Stimulated activated CD8-positive, alpha-beta memory T cell treated with anti-CD3 and anti-CD28 coated beads, Interleukin-7, amount 100 ng/mL, for 48 hours (primary cell): ENCODE measurements around the gene DAZL.
"Not testable (repeated sequence)": the region's sequence is repeated elsewhere in the genome, so short reads cannot be mapped to it uniquely, and the experiment has no call there.

Experiments
- DNase-seq, 2 donors: peaks; one replicate each; pipeline ENCODE4 v3.0.0-alpha.2; 2020; ENCODE audit warnings: low read depth in 1 of 2; ENCODE audit errors: extremely low read depth in 1 of 2

The DAZL gene

GRCh38 chr3:16604887-16605602, at the start of gene DAZL:
Gene DAZL (minus strand): TSS chr3:16605423. CDS start chr3:16605205, 218 bp downstream.
- no peak for DNase-seq

GRCh38 chr3:16654976-16655375, 49.8 kb upstream of the DAZL start:
- no peak for DNase-seq

- no peak for DNase-seq
Observed at GRCh38 chr3:16653712-16654111, 48.5 kb upstream of the DAZL start.

GRCh38 chr3:16647668-16648067, 42.4 kb upstream of the DAZL start:
- DNase-seq = no peak

- DNase-seq = no peak
Observed at GRCh38 chr3:16639806-16640205, 34.6 kb upstream of the DAZL start.

GRCh38 chr3:16633948-16634347, 28.7 kb upstream of the DAZL start:
- DNase-seq = no peak

GRCh38 chr3:16632395-16632794, 27.2 kb upstream of the DAZL start:
- no peak for DNase-seq

- no peak for DNase-seq
Observed at GRCh38 chr3:16618721-16619120, 13.5 kb upstream of the DAZL start.

GRCh38 chr3:16617155-16617554, 11.9 kb upstream of the DAZL start:
- not testable (repeated sequence) for DNase-seq

- DNase-seq = no peak
Observed at GRCh38 chr3:16616083-16616482, 10.9 kb upstream of the DAZL start.

- DNase-seq = no peak
Observed at GRCh38 chr3:16614033-16615031, 9.1 kb upstream of the DAZL start.

GRCh38 chr3:16609927-16610580, 4.8 kb upstream of the DAZL start:
- no peak for DNase-seq

GRCh38 chr3:16608816-16609215, 3.6 kb upstream of the DAZL start:
- no peak for DNase-seq

GRCh38 chr3:16607718-16608117, 2.5 kb upstream of the DAZL start:
- DNase-seq = no peak

- no peak for DNase-seq
Observed at GRCh38 chr3:16606398-16606797, 1.2 kb upstream of the DAZL start.

- no peak for DNase-seq
Observed at GRCh38 chr3:16605966-16606365, 743 bp upstream of the DAZL start.

- no peak for DNase-seq
Observed at GRCh38 chr3:16604433-16604832, 790 bp downstream of the DAZL start.

GRCh38 chr3:16601537-16602005, 3.7 kb downstream of the DAZL start:
- DNase-seq = no peak

- DNase-seq = peak; percentile 8 to 67
Observed at GRCh38 chr3:16600780-16601536, 4.3 kb downstream of the DAZL start.

- no peak for DNase-seq
Observed at GRCh38 chr3:16599694-16600093, 5.5 kb downstream of the DAZL start.
